SU-DHL-6 (cell line): ENCODE data around the gene DEPDC1B.

ENCODE experiments used
- H2AFZ ChIP-seq: fragments of 200-600 bp; sonication (generic); 2 replicates; pipeline ENCODE4 v1.6.1; 2014; ENCODE audit warnings: low read depth, mild to moderate bottlenecking, moderate library complexity, mixed read lengths, antibody characterized with exemption, low read length; ENCODE audit not compliant: severe bottlenecking
- H3F3A ChIP-seq: fragments of 200-600 bp; shearing (Covaris generic); 2 replicates; pipeline ENCODE4 v1.6.0; 2016; ENCODE audit warnings: antibody characterized with exemption, mild to moderate bottlenecking; ENCODE audit not compliant: insufficient read depth
- H3K27ac ChIP-seq: fragments of 200-600 bp; sonication (generic); 2 replicates; pipeline ENCODE4 v1.5.1; 2016; ENCODE audit warnings: low read depth, mild to moderate bottlenecking, low read length, moderate library complexity, mixed read lengths
- H3K27me3 ChIP-seq: fragments of 200-600 bp; sonication (generic), shearing (Covaris generic); 2 replicates; pipeline ENCODE4 v1.6.0; 2014; ENCODE audit warnings: mild to moderate bottlenecking, low read length
- H3K36me3 ChIP-seq: fragments of 200-600 bp; sonication (generic); 2 replicates; pipeline ENCODE4 v1.6.1; 2014; ENCODE audit warnings: mild to moderate bottlenecking, low read length, mixed read lengths
- H3K4me2 ChIP-seq: fragments of 300-600, 200-600 bp; shearing (Covaris generic), sonication (generic); 2 replicates; pipeline ENCODE4 v1.6.0; 2014; ENCODE audit warnings: low read length, low read depth, mild to moderate bottlenecking; ENCODE audit not compliant: poor library complexity, severe bottlenecking
- H3K4me3 ChIP-seq: fragments of 200-600 bp; sonication (generic); 2 replicates; pipeline ENCODE4 v1.5.1; 2014; ENCODE audit warnings: antibody characterized with exemption, low read length, mild to moderate bottlenecking, mixed read lengths; ENCODE audit not compliant: insufficient read depth, poor library complexity, severe bottlenecking
- H3K79me2 ChIP-seq: fragments of 200-600 bp; sonication (generic); 2 replicates; pipeline ENCODE4 v1.6.1; 2014; ENCODE audit warnings: mild to moderate bottlenecking, low read length, moderate library complexity; ENCODE audit not compliant: insufficient read depth
- H3K9ac ChIP-seq: fragments of 200-600 bp; sonication (generic); 2 replicates; pipeline ENCODE4 v1.7.0; 2014; ENCODE audit warnings: mild to moderate bottlenecking, low read length
- H3K9me2 ChIP-seq: fragments of 200-600 bp; sonication (generic); replicated peaks from 2 replicates; pipeline ENCODE4 v1.6.1; 2014; ENCODE audit warnings: low read length; ENCODE audit not compliant: insufficient read depth
- H3K9me3 ChIP-seq: fragments of 200-600 bp; sonication (generic); 2 replicates; pipeline ENCODE4 v1.6.1; 2014; ENCODE audit warnings: low read length, mixed read lengths; ENCODE audit not compliant: insufficient read depth
- H4K20me1 ChIP-seq: fragments of 200-600 bp; sonication (generic); 2 replicates; pipeline ENCODE4 v1.6.1; 2014; ENCODE audit warnings: low read depth, mild to moderate bottlenecking, antibody characterized with exemption, low read length, moderate library complexity, mixed read lengths
- CTCF ChIP-seq: fragments of 200-600 bp; sonication (generic); IDR thresholded peaks from one replicate; pipeline ENCODE4 v1.5.1; 2017; ENCODE audit warnings: antibody characterized with exemption, mild to moderate bottlenecking, low read length, moderate library complexity; ENCODE audit not compliant: insufficient read depth, poor library complexity, severe bottlenecking
- EZH2phosphoT487 ChIP-seq: fragments of 200-600 bp; sonication (generic), shearing (Covaris generic); conservative IDR thresholded peaks from 2 replicates; pipeline ENCODE4 v1.6.1; 2018; ENCODE audit warnings: mild to moderate bottlenecking, antibody characterized with exemption, low read length, moderate library complexity, mixed read lengths

The DEPDC1B gene

GRCh38 chr5:60640901-60641300 lies 59.1 kb downstream of the DEPDC1B start:
- H3K27ac ChIP-seq: no peak overlapping the region
- no peaks in the 10 kb centered on the region for H3F3A ChIP-seq
- no peak overlapping the region for H3K9ac ChIP-seq
- no peak for TF ChIP-seq EZH2phosphoT487
- H3K4me3 ChIP-seq: no peak overlapping the region
- no peak overlapping the region for H2AFZ ChIP-seq
- H3K4me2 ChIP-seq: no peak overlapping the region
- 0 out of 2 replicates have a peak, but pooled peaks cover 4% of the 10 kb centered on the region for H4K20me1 ChIP-seq
- H3K9me3 ChIP-seq: no peaks in the 10 kb centered on the region
- H3K36me3 ChIP-seq: peaks cover 52% of the 10 kb centered on the region
- no peaks in the 10 kb centered on the region for H3K9me2 ChIP-seq
- H3K79me2 ChIP-seq: no peaks in the 10 kb centered on the region
- no peaks in the 10 kb centered on the region for H3K27me3 ChIP-seq

GRCh38 chr5:60639544-60639943 lies 60.4 kb downstream of the DEPDC1B start:
- Histone ChIP-seq H3K9me2 (no peaks in the 10 kb centered on the region), H3K4me2 (no peak overlapping the region), H3K27ac (no peak overlapping the region), H3K27me3 (no peaks in the 10 kb centered on the region), H4K20me1 (0 out of 2 replicates have a peak, but pooled peaks cover 4% of the 10 kb centered on the region), H3K36me3 (peaks cover 46% of the 10 kb centered on the region), H3K9me3 (no peaks in the 10 kb centered on the region), H3K9ac (no peak overlapping the region), H3K4me3 (no peak overlapping the region), H2AFZ (no peak overlapping the region), H3K79me2 (no peaks in the 10 kb centered on the region), H3F3A (no peaks in the 10 kb centered on the region)
- TF ChIP-seq CTCF (no peak), EZH2phosphoT487 (no peak)

GRCh38 chr5:60638300-60638699 lies 61.7 kb downstream of the DEPDC1B start:
- TF ChIP-seq EZH2phosphoT487 (no peak), CTCF (no peak)
- Histone ChIP-seq H3K9me3 (no peaks in the 10 kb centered on the region), H3K27ac (no peak overlapping the region), H3K4me2 (no peak overlapping the region), H3K27me3 (no peaks in the 10 kb centered on the region), H3K4me3 (no peak overlapping the region), H3K9me2 (no peaks in the 10 kb centered on the region), H4K20me1 (0 out of 2 replicates have a peak, but pooled peaks cover 4% of the 10 kb centered on the region), H2AFZ (no peak overlapping the region), H3F3A (no peaks in the 10 kb centered on the region), H3K9ac (no peak overlapping the region), H3K79me2 (no peaks in the 10 kb centered on the region), H3K36me3 (peaks cover 33% of the 10 kb centered on the region)

- Histone ChIP-seq H4K20me1 (0 out of 2 replicates have a peak, but pooled peaks cover 4% of the 10 kb centered on the region), H3K4me3 (no peak overlapping the region), H3K9ac (no peak overlapping the region), H3K27ac (no peak overlapping the region), H3K9me3 (no peaks in the 10 kb centered on the region), H3K79me2 (no peaks in the 10 kb centered on the region), H3K9me2 (no peaks in the 10 kb centered on the region), H3F3A (no peaks in the 10 kb centered on the region), H2AFZ (no peak overlapping the region), H3K4me2 (no peak overlapping the region), H3K27me3 (no peaks in the 10 kb centered on the region), H3K36me3 (peaks cover 20% of the 10 kb centered on the region)
- no peak for TF ChIP-seq CTCF
- TF ChIP-seq EZH2phosphoT487: no peak
These were observed 63.3 kb downstream of the DEPDC1B start for GRCh38 chr5:60636644-60637043.
